HepG2 (cell line): Measurements from ENCODE around the gene TRIM28. TPM values are rescaled to one million over a fixed set of nuclear protein-coding genes. Genes with fewer than 3 reads are reported as not detected.

Source experiments
- AGO1 ChIP-seq: fragments of 200-400 bp; formaldehyde crosslinking; IDR thresholded peaks from 2 replicates; pipeline ENCODE4 v1.6.1; 2017; ENCODE audit warnings: mild to moderate bottlenecking, low read depth, low read length, moderate library complexity; ENCODE audit not compliant: poor library complexity, severe bottlenecking
- FOXP4 ChIP-seq: sonication (generic); formaldehyde crosslinking; IDR thresholded peaks from 2 replicates; pipeline ENCODE4 v1.4.0; 2020; ENCODE audit warnings: missing genetic modification reagents
- HDAC1 ChIP-seq: sonication (generic); formaldehyde crosslinking; IDR thresholded peaks from 2 replicates; pipeline ENCODE4 v1.5.1; 2020; ENCODE audit warnings: mild to moderate bottlenecking, missing genetic modification reagents
- HMGA1 ChIP-seq: sonication (generic); formaldehyde crosslinking; conservative IDR thresholded peaks from 2 replicates; pipeline ENCODE4 v1.4.0; 2020; ENCODE audit warnings: missing genetic modification reagents
- HNF1A ChIP-seq, 2 experiments: sonication (generic) in 1 of 2; formaldehyde crosslinking in 1 of 2; IDR thresholded peaks; 2 replicates each; pipeline versions ENCODE4 v1.4.0 to v1.6.1; 2016 to 2020; ENCODE audit warnings: borderline replicate concordance in 1 of 2, low read depth in 1 of 2, mild to moderate bottlenecking in 1 of 2, missing genetic modification reagents in 1 of 2
- MXD1 ChIP-seq: sonication (generic); formaldehyde crosslinking; IDR thresholded peaks from 2 replicates; pipeline ENCODE4 v1.4.0; 2020; ENCODE audit warnings: mild to moderate bottlenecking, missing genetic modification reagents
- NFATC3 ChIP-seq: sonication (generic); formaldehyde crosslinking; IDR thresholded peaks from 2 replicates; pipeline ENCODE4 v1.5.1; 2020; ENCODE audit warnings: mild to moderate bottlenecking, missing genetic modification reagents
- SMAD3 ChIP-seq: sonication (generic); formaldehyde crosslinking; IDR thresholded peaks from 2 replicates; pipeline ENCODE4 v1.4.0; 2020; ENCODE audit warnings: missing genetic modification reagents
- TFDP1 ChIP-seq: IDR thresholded peaks from 2 replicates; pipeline ENCODE4 v1.6.1; 2016; ENCODE audit warnings: missing compliant biosample characterization, missing genetic modification reagents, borderline replicate concordance
- ZFP36L1 ChIP-seq: sonication (generic); formaldehyde crosslinking; IDR thresholded peaks from 2 replicates; pipeline ENCODE4 v1.8.0; 2022; ENCODE audit warnings: mild to moderate bottlenecking, missing genetic modification reagents, moderate library complexity
- ZNF225 ChIP-seq: sonication (generic); formaldehyde crosslinking; IDR thresholded peaks from 2 replicates; pipeline ENCODE4 v1.4.0; 2020; ENCODE audit warnings: mild to moderate bottlenecking, missing genetic modification reagents
- ZNF335 ChIP-seq: sonication (generic); formaldehyde crosslinking; IDR thresholded peaks from 2 replicates; pipeline ENCODE4 v1.4.0; 2020; ENCODE audit warnings: missing genetic modification reagents
- ZNF432 ChIP-seq: sonication (generic); formaldehyde crosslinking; IDR thresholded peaks from 2 replicates; pipeline ENCODE4 v1.5.0; 2020; ENCODE audit warnings: missing genetic modification reagents, mild to moderate bottlenecking, borderline replicate concordance
- ZNF512B ChIP-seq: sonication (generic); formaldehyde crosslinking; IDR thresholded peaks from 2 replicates; pipeline ENCODE4 v1.5.1; 2020; ENCODE audit warnings: missing genetic modification reagents, mild to moderate bottlenecking, borderline replicate concordance
- ZNF598 ChIP-seq: sonication (generic); formaldehyde crosslinking; IDR thresholded peaks from 2 replicates; pipeline ENCODE4 v1.5.1; 2020; ENCODE audit warnings: mild to moderate bottlenecking, missing genetic modification reagents, borderline replicate concordance
- ZSCAN30 ChIP-seq: sonication (generic); formaldehyde crosslinking; IDR thresholded peaks from 2 replicates; pipeline ENCODE4 v1.5.0; 2020; ENCODE audit warnings: mild to moderate bottlenecking, missing genetic modification reagents
- polyA plus RNA-seq, 8 experiments: library from polyadenylated mRNA; depleted of rRNA in 3 of 8; stranded (reverse) in 7 of 8; unstranded in 1 of 8; fragments of >200 nt; fragmentation: Illumina TruSeq in 4 of 8; extraction: Trizol in 4 of 8; gene quantifications; 2 replicates each; pipeline versions ENCODE4 v1.2.1 to v1.2.3, GENCODE V29; 2011 to 2016; ENCODE audit warnings: low read depth in 4 of 8, missing spikeins in 1 of 8, mixed read lengths in 1 of 8; ENCODE audit not compliant: insufficient read depth in 1 of 8
- total RNA-seq, 5 experiments: library from RNA; depleted of rRNA; stranded (reverse); fragments of >200 nt; fragmentation: Illumina TruSeq; extraction: Trizol; gene quantifications; 2 replicates each; pipeline ENCODE4 v1.2.3, GENCODE V29; 2016; ENCODE audit warnings: low read depth in 1 of 5

TRIM28 gene
- total and polyA plus RNA-seq, 2 of the 13 experiments (the other 11 are each of a cell fraction or from before 2014, with no cell fraction given), result 361 to 439 TPM

- no peak for TF ChIP-seq ZSCAN30 (CRISPR knock-in tag)
- no peak for TF ChIP-seq ZNF432
- TF ChIP-seq SMAD3 (CRISPR knock-in tag), result peak; percentile 98
- TF ChIP-seq AGO1, result peak; percentile 91
- TF ChIP-seq NFATC3, result peak; percentile 96; the same call in 1 of the 2 replicates
- TF ChIP-seq ZNF512B (CRISPR knock-in tag), result 0 out of 2 replicates have a peak, but pooled peaks have one; percentile 26
- peak; percentile 99 for TF ChIP-seq HDAC1 (CRISPR knock-in tag)
- TF ChIP-seq FOXP4 (CRISPR knock-in tag), result peak; percentile 56
- no peak; the same call in none of the 2 replicates for TF ChIP-seq MXD1
- TF ChIP-seq HNF1A (IDR thresholded peaks at IDR 0.05; ENCODE audit: low read depth), result peak; percentile 61; the same call in 1 of the 2 replicates
- TF ChIP-seq HNF1A (CRISPR knock-in tag; IDR thresholded peaks at IDR 0.05; ENCODE audit: borderline replicate concordance), result peak; percentile 92
- peak; percentile 90; the same call in 1 of the 2 replicates for TF ChIP-seq ZNF225 (CRISPR knock-in tag)
- peak; percentile 97; the same call in 1 of the 2 replicates for TF ChIP-seq ZNF598 (CRISPR knock-in tag)
- peak; percentile 77 for TF ChIP-seq TFDP1
- no peak for TF ChIP-seq HMGA1 (CRISPR knock-in tag)
- peak; percentile 81 for TF ChIP-seq ZFP36L1
- TF ChIP-seq ZNF335, result peak; percentile 92
Observed at GRCh38 chr19:58519355-58520256, 24.3 kb upstream of the TRIM28 start, which contains the start of gene ZBTB45 (continued).
